ENCODE data around the gene MEA1.

The MEA1 gene

GRCh38 chr6:43038727-43039126 lies 25.0 kb upstream of the MEA1 start:
- DNase-seq (ENCODE audit: low read depth), result no peak

- DNase-seq (ENCODE audit: low read depth), result no peak
Observed at GRCh38 chr6:43037706-43038105, 24.0 kb upstream of the MEA1 start.

- no peak for DNase-seq (ENCODE audit: low read depth)
Observed at GRCh38 chr6:43037197-43037596, 23.5 kb upstream of the MEA1 start.

- DNase-seq (ENCODE audit: low read depth), result no peak
Observed at GRCh38 chr6:43036712-43037111, 23.0 kb upstream of the MEA1 start.

GRCh38 chr6:43035495-43036194 lies 21.9 kb upstream of the MEA1 start:
- no peak for DNase-seq (ENCODE audit: low read depth)

GRCh38 chr6:43034190-43034525 lies 20.4 kb upstream of the MEA1 start:
- no peak for DNase-seq (ENCODE audit: low read depth)

- DNase-seq (ENCODE audit: low read depth), result no peak
Observed at GRCh38 chr6:43033496-43034189, 19.9 kb upstream of the MEA1 start.

GRCh38 chr6:43032326-43032725 lies 18.6 kb upstream of the MEA1 start:
- no peak for DNase-seq (ENCODE audit: low read depth)

GRCh38 chr6:43029120-43029519 lies 15.4 kb upstream of the MEA1 start:
- no peak for DNase-seq (ENCODE audit: low read depth)

- DNase-seq (ENCODE audit: low read depth), result no peak
Observed at GRCh38 chr6:43026365-43026764, 12.6 kb upstream of the MEA1 start.

GRCh38 chr6:43024436-43024835 lies 10.7 kb upstream of the MEA1 start:
- no peak for DNase-seq (ENCODE audit: low read depth)

- DNase-seq (ENCODE audit: low read depth), result no peak
Observed at GRCh38 chr6:43021270-43022047, 7.7 kb upstream of the MEA1 start, which contains the start of gene RRP36. TSS of gene RRP36 (plus strand) at chr6:43021623. CDS start at chr6:43021655, 32 bp downstream.

GRCh38 chr6:43020847-43021246 lies 7.1 kb upstream of the MEA1 start:
- no peak for DNase-seq (ENCODE audit: low read depth)

GRCh38 chr6:43020052-43020705 lies 6.4 kb upstream of the MEA1 start:
- no peak for DNase-seq (ENCODE audit: low read depth)

- no peak for DNase-seq (ENCODE audit: low read depth)
Observed at GRCh38 chr6:43019152-43019551, 5.4 kb upstream of the MEA1 start.

- DNase-seq (ENCODE audit: low read depth), result no peak
Observed at GRCh38 chr6:43016943-43017334, 3.2 kb upstream of the MEA1 start.

- no peak for DNase-seq (ENCODE audit: low read depth)
Observed at GRCh38 chr6:43016176-43016942, 2.6 kb upstream of the MEA1 start.

GRCh38 chr6:43014434-43014909 lies 726 bp upstream of the MEA1 start:
- DNase-seq (ENCODE audit: low read depth), result no peak

GRCh38 chr6:43013097-43013842 lies 476 bp downstream of the MEA1 start:
- DNase-seq (ENCODE audit: low read depth), result peak; percentile 78

- DNase-seq (ENCODE audit: low read depth), result no peak
Observed at GRCh38 chr6:43012364-43012763, 1.4 kb downstream of the MEA1 start.

GRCh38 chr6:43011207-43011606 lies 2.5 kb downstream of the MEA1 start:
- no peak for DNase-seq (ENCODE audit: low read depth)

Measured in CMK (cell line).